ENCODE results near the gene ERFL.

- TF ChIP-seq CTCF (IDR thresholded peaks at IDR 0.05) (no peak), POLR2A (IDR thresholded peaks at IDR 0.05) (no peak)
Observed at GRCh38 chr19:41869374-41869955, 58.8 kb downstream of the ERFL start.

All from esophagus squamous epithelium (tissue), 4 donors.